ENCODE measurements around the gene FBXL19. TPM values are rescaled to one million over a fixed set of nuclear protein-coding genes. Genes with fewer than 3 reads are reported as not detected.

Gene FBXL19
- total and polyA plus RNA-seq, 2 of the 8 experiments (the other 6 are each of a cell fraction or from before 2014, with no cell fraction given): 47.2 to 72.2 TPM

GRCh38 chr16:30974348-30974747 lies 51.0 kb downstream of the FBXL19 start (continued):
- TF ChIP-seq ATF2 (IDR thresholded peaks at IDR 0.05; ENCODE audit: low read length) (no peak), ATF3 (IDR thresholded peaks at IDR 0.05; ENCODE audit: insufficient read depth, low read depth, low read length) (no peak), RBBP5 (IDR thresholded peaks at IDR 0.05; ENCODE audit: borderline replicate concordance, low read depth, low read length) (no peak), HDAC2 (IDR thresholded peaks at IDR 0.05; ENCODE audit: borderline replicate concordance in 1 of 2, low read depth in 2 of 2, low read length in 2 of 2) (no peak), BRCA1 (IDR thresholded peaks at IDR 0.05; ENCODE audit: low read depth, low read length) (no peak), CHD7 (IDR thresholded peaks at IDR 0.05; ENCODE audit: insufficient replicate concordance, low read length) (no peak), SIRT6 (IDR thresholded peaks at IDR 0.05; ENCODE audit: low read length) (no peak), KDM5A (IDR thresholded peaks at IDR 0.05; ENCODE audit: low read length) (no peak), SP4 (IDR thresholded peaks at IDR 0.05; ENCODE audit: low read length) (no peak)
